ENCODE results near the gene ACTN4.

- TF ChIP-seq CTCF (conservative IDR thresholded peaks at IDR 0.05; ENCODE audit: low read length) = no peak
- no peak for TF ChIP-seq EZH2phosphoT487 (IDR thresholded peaks at IDR 0.05; ENCODE audit: borderline replicate concordance)
Observed at GRCh38 chr19:38707512-38708114, 60.2 kb downstream of the ACTN4 start.
